PFSK-1 (cell line): ENCODE results near the gene NDUFA12.

ENCODE experiments used
- POLR2AphosphoS5 ChIP-seq: IDR thresholded peaks from 2 replicates; pipeline ENCODE4 v1.6.1; 2012; ENCODE audit warnings: low read depth, mild to moderate bottlenecking, control low read depth, low read length, moderate library complexity
- SIN3A ChIP-seq: IDR thresholded peaks from 2 replicates; pipeline ENCODE4 v1.6.1; 2012; ENCODE audit warnings: mild to moderate bottlenecking, low read length, moderate library complexity, borderline replicate concordance; ENCODE audit not compliant: insufficient read depth
- TAF1 ChIP-seq: IDR thresholded peaks from 2 replicates; pipeline ENCODE4 v1.6.1; 2012; ENCODE audit warnings: low read length, control low read depth, borderline replicate concordance; ENCODE audit not compliant: insufficient read depth

DNA sequence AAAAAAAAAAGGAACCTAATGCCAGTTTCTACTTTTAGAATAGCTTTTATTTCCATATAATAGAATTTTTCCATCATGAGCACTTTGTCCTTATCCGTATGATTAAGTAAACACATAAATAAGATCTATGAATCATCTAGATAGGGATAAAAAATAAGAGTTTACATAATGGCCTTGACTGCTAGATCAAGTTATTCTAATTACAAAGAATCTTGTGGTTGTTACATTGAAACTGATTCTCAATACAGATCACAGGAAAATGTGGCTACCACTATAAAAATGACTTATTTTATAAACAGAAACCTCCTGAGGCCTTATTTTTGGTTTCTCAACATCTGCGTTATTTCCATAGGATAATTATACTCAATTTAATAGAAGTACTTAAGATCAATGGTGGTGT is 34.4 kb upstream of the NDUFA12 start:
- TF ChIP-seq POLR2AphosphoS5 (no peak), SIN3A (no peak), TAF1 (no peak)
